Esophagus muscularis mucosa (tissue), 4 donors: Measurements from ENCODE around the gene GSTK1.

ENCODE experiments used
- CTCF ChIP-seq, 3 experiments: fragments of 200-600 bp in 2 of 3; fragments of 450-650 bp in 1 of 3; sonication (generic) in 2 of 3; IDR thresholded peaks; one replicate each; pipeline ENCODE4 v1.5.1; 2017 to 2019; ENCODE audit warnings: antibody characterized with exemption in 3 of 3, mild to moderate bottlenecking in 2 of 3, moderate library complexity in 1 of 3
- EP300 ChIP-seq: sonication (generic); formaldehyde crosslinking; IDR thresholded peaks from one replicate; pipeline ENCODE4 v1.6.1; 2017; ENCODE audit warnings: antibody characterized with exemption
- POLR2A ChIP-seq: fragments of 450-650 bp; IDR thresholded peaks from one replicate; pipeline ENCODE4 v1.6.1; 2017; ENCODE audit warnings: antibody characterized with exemption, moderate library complexity, mild to moderate bottlenecking, low read depth

- no peak for TF ChIP-seq CTCF (IDR thresholded peaks at IDR 0.05)
- no peak for TF ChIP-seq POLR2A
- no peak for TF ChIP-seq EP300
These were observed 38.0 kb downstream of the GSTK1 start for GRCh38 chr7:143300959-143301935.
